GM13976 (cell line): Measurements from ENCODE around the gene CEMP1.

Experiments
- DNase-seq: peaks from one replicate; pipeline ENCODE4 v3.0.0; 2012; ENCODE audit warnings: low spot score
- in situ Hi-C: fragments of 300-500 bp; cut with MboI; formaldehyde crosslinking; loops from one replicate; pipeline ENCODE4 v1.12.0; 2022; ENCODE audit warnings: low sequenced_read_pairs, mixed read lengths, inconsistent platforms; ENCODE audit not compliant: unreplicated experiment
- TF ChIP-seq, protein P1 (sequence below): IDR thresholded peaks from 2 replicates; pipeline ENCODE4 v1.5.1; 2012; ENCODE audit warnings: borderline replicate concordance, mild to moderate bottlenecking; ENCODE audit not compliant: insufficient read depth; ENCODE audit errors: extremely low read depth, missing control alignments, control extremely low read depth

CEMP1 gene

GRCh38 chr16:2528161-2529060 lies 2.8 kb downstream of the CEMP1 start:
- TF ChIP-seq, protein P1, sequence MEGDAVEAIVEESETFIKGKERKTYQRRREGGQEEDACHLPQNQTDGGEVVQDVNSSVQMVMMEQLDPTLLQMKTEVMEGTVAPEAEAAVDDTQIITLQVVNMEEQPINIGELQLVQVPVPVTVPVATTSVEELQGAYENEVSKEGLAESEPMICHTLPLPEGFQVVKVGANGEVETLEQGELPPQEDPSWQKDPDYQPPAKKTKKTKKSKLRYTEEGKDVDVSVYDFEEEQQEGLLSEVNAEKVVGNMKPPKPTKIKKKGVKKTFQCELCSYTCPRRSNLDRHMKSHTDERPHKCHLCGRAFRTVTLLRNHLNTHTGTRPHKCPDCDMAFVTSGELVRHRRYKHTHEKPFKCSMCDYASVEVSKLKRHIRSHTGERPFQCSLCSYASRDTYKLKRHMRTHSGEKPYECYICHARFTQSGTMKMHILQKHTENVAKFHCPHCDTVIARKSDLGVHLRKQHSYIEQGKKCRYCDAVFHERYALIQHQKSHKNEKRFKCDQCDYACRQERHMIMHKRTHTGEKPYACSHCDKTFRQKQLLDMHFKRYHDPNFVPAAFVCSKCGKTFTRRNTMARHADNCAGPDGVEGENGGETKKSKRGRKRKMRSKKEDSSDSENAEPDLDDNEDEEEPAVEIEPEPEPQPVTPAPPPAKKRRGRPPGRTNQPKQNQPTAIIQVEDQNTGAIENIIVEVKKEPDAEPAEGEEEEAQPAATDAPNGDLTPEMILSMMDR, result no peak
- no peak for DNase-seq
- in situ Hi-C loops, result no loop called here

DNA sequence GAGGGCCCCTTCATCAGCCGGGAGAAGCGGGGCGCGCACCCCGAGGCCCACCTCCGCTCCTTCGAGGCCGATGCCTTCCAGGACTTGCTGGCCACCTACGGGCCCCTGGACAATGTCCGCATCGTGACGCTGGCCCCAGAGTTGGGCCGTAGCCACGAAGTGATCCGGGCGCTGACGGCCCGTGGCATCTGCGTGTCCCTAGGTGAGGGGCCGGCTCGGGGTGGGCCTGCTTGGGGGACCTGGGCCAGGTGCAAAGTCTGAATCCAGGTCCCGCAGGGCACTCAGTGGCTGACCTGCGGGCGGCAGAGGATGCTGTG lies 3.5 kb downstream of the CEMP1 start:
- in situ Hi-C loops, result no loop called here
- TF ChIP-seq, protein P1, result no peak
- DNase-seq, result no peak

- no peak for DNase-seq
- TF ChIP-seq, protein P1, result no peak
- in situ Hi-C loops, result no loop called here
These were observed 4.0 kb downstream of the CEMP1 start for GRCh38 chr16:2527071-2527783.

- TF ChIP-seq, protein P1, result no peak
- DNase-seq, result no peak
- in situ Hi-C loops, result no loop called here
These were observed 5.1 kb downstream of the CEMP1 start for GRCh38 chr16:2526135-2526534.

DNA sequence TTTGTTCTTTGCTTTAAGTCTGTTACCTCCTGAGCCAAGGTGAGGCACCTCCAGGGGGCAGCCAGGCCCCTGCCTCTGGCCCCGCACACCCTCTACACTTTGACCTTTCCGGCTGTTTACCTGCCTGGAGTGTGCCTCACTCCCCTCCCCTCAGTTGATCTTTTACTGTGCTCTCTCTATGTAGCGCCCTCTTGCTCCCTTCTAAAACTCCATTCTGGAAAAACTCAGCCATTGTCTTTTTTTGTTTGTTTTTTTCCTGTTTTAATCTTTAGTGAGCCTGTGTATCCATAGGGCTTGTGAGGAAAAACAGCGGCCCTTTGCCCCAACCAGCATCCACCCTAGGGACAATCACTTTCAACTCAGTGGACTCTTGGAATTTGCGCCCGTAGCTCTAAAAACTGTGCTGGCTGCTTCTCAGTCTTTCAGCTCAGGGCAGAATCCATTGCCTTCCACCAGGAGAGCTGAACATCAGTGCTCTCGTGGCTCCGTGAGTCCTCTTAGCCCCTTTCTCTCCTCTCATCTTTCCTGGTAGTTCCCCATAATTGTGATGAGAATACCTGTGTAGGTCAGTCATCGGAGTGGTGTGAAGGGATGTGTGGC lies 6.8 kb downstream of the CEMP1 start:
- TF ChIP-seq, protein P1, result no peak
- no peak for DNase-seq
- in situ Hi-C loops, result no loop called here

DNA sequence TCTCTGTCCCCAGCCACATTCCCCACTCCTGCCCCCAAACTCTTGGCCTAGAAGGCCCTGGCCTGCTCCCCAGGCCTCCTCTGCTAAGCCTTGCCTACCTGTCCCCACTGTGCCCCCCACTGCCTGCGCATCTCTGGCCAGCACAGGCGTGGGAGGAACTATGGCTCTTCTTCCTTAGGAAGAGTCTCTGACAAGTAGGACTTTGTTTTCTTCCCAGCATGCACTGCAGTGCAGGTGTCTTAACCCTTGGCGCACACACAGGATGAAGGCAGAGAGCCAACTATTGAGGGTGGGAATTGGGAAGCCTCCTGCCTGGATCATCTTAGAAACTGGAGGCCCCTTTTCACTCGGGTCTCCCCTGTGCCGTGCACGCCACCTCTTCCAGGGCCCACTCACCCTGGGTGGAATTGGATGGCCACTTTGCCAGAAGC lies 7.4 kb downstream of the CEMP1 start:
- in situ Hi-C loops, result no loop called here
- TF ChIP-seq, protein P1, result no peak
- no peak for DNase-seq
